ENCODE data around the gene WNT8A.

GRCh38 chr5:138083702-138084101, at the start of gene WNT8A:
- TF ChIP-seq EZH2 (IDR thresholded peaks at IDR 0.05; ENCODE audit: borderline replicate concordance) (no peak), EZH2phosphoT487 (IDR thresholded peaks at IDR 0.05; ENCODE audit: low read depth, severe bottlenecking, unreplicated experiment) (no peak), CTCF (IDR thresholded peaks at IDR 0.05; ENCODE audit: poor library complexity) (no peak)
